Amygdala (tissue), 56 donors: ENCODE results near the gene POLR2I.

ENCODE experiments used
- DNase-seq, 56 donors: peaks; one replicate each; lab custom pipeline; 2025; lab: John Stamatoyannopoulos, UW

Gene POLR2I

DNA sequence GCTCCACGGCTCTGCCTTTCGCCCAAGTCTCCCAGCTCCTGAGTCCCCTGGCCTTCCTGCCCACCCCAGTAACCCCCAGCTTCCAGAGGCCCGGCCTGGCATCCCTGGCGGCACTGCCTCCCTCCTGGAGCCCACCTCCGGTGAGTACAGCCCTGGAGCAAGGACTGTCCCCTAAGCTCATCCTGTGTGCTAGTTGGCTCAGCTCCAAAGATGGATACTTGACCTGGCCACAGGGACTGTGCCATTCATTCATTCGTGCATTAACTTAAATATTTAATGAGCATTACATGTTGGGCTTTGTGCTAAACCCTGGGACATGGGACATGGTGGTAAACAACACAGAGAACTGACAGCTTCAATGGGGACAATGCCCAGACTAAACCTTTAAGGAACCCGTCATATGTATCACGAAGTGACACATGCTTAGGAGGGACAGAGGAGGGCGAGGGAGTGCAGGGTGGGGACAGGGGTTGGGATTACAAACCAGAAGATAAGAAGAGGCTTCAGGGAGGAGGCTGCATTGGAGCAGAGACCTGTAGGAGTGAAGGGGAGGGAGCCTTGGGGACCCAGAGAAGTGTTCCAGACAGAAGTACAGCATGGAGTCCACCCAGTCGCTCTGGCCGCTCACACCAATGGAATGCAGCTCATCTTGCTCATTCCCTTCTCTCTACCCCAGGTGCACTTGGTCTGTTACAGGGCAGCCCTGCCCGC is 10.7 kb downstream of the POLR2I start:
- no peak for DNase-seq

DNA sequence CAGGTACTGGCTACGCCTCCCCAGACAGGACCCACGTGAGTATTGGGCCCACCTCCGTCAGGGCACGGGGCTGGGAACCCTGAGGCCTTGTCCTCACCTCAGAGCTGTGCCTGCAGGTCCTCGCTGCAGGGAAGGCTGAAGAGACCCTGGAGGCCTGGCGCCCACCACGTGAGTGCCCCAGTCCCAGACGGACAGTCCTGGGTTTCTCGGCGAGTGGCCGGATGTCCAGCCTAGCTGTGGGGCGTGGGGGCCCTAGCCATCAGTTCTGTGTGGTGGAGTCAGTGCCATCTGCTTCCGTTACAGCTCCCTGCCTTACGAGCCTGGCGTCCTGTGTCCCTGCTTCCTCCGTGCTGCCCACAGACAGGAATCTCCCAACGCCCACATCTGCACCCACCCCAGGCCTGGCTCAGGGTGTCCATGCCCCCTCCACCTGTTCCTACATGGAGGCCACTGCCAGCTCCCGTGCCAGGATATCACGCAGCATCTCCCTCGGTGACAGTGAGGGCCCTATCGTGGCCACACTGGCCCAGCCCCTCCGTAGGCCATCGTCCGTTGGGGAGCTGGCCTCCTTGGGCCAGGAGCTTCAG is 11.5 kb downstream of the POLR2I start:
- DNase-seq, result no peak

DNA sequence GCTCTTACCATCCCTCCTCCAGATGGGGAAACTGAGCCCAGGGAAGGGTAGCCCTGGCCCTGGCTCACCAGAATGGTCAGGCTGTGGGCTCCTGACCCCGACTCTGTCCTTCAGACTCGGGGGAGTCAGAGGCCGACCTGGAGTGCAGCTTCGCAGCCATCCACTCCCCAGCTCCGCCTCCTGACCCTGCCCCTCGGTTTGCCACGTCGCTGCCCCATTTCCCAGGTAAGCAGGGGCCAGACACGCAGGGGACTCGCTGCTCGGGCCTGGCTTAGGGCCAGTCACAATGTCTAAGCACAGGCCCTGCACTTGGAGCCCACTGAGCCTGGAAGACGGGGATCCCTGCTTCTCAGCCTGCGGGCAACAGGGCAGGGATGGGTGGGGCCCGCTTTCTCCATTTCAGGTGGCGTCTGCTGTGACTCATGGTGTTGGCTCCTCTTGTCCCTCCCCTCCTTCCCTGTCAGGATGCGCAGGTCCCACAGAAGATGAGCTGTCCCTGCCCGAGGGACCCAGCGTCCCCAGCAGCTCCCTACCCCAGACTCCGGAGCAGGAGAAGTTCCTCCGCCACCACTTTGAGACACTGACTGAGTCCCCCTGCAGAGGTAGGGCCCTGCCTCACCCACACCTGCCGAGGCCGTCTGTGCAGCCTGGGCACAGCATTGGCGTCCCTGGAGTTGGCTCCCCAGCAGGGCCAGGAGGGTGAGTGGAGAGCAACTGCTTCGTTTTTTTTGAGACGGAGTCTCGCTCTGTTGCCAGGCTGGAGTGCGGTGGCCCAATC is 12.9 kb downstream of the POLR2I start:
- no peak for DNase-seq

DNA sequence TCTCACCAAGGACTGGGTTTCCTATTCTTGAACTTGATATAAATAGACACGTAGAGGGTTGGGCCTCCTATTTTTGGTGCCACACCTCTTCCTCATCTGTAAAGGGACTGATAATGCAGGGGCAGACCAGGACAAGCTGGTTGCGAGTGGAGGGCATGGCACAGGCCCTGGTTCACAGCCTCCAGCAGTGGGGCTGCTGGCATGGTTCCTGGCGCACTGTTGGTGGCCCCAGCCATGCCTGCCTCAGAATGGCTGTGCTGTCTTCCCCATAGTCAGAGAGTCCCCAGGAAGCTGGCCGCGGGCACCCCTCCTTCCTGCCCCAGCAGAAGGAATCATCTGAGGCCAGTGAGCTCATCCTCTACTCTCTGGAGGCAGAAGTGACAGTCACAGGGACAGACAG is 14.2 kb downstream of the POLR2I start:
- peak in 3 of 56 donors; percentile 16 to 30 (median 16) for DNase-seq

DNA sequence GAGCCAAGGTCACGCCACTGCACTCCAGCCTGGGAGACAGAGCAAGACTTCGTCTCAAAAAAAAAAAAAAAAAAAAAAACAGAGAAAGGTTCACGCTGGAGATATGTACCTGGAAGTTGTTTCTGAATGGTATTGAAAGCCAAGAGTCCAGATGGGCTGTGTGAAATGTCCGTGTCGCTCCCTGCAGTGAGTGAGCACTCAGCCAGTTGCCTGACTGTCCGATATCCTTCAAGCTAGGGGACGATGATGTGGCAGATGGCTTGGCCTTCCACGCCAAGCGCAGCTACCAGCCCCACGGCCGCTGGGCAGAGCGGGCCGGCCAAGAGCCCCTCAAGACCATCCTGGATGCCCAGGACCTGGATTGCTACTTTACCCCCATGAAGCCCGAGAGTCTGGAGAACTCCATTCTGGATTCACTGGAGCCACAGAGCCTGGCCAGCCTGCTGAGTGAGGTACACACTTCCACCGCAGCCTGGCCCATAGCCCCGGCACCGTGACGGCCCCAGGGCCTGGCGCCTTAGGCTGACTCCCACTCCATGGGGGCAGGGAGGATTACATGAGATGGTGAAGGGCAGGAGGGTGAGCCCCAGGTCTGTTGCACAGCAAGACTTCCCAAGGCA is 15.4 kb downstream of the POLR2I start:
- DNase-seq, result no peak

DNA sequence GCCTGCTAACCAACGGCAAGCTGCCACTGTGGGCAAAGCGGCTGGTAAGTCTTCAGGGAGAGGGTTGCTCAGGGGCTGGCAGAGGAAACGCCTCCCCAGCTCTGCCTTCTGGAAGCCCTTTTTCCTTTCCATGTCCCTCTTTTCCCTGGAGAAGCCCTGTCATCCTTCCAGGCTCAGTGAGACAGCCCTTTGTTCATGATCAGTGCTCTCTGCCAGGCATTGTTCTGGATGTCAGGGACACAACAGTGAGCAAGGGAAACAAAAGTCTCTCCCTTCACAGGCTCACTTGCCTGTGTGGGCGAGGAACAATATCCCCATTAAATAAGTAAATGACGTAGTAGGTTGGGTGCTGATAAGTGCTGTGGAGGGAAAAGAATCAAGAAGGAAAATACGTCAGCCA is 17.6 kb downstream of the POLR2I start:
- DNase-seq, result peak in 50 of 56 donors; percentile 12 to 93 (median 76)

DNA sequence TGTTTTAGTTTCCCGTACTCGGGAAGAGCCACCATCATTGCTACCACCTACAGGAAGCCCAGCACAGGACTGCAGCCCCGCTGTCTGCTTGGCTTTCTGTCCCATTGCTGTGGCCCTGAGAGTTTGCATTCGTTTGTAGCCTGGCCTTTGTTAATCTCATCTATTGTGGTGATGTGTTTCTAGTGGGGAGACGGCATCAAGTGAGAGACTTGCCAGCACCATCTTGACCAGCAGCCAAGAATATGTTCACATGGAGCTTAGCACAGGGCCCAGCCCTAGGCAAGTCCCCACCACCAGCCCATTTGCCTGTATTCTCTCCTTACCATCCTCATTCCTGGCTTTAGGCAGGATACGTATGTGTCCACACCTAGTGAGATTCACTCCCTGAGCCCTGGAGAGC is 21.0 kb downstream of the POLR2I start:
- DNase-seq, result peak in 25 of 56 donors; percentile 11 to 68 (median 31)

DNA sequence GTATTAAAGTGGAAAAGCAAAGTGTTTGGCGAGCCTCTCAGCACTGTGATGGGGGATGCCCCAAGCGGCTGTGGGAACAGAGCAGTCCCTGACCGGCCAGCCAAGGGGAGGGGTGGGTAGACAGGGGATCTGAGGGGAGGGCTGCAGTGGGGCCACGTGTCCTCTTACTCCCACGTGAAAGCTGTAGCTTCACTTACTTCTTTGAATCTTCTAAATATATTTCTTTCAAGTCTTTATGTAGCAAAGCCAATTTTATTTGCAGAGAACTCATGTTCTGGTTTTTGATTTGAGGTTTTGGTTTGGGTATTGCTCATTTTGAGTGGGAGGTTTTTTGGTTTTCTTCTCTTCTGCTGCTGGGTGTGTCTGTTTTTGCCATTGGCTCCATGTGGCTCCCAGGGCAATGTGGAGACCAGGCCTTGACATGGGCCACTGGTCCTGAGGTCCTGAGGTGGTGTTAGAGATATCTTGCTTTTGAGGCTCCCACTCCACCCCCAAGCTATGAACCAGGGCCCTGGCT is 21.5 kb downstream of the POLR2I start:
- DNase-seq, result peak in 4 of 56 donors; percentile 5 to 31 (median 24)

DNA sequence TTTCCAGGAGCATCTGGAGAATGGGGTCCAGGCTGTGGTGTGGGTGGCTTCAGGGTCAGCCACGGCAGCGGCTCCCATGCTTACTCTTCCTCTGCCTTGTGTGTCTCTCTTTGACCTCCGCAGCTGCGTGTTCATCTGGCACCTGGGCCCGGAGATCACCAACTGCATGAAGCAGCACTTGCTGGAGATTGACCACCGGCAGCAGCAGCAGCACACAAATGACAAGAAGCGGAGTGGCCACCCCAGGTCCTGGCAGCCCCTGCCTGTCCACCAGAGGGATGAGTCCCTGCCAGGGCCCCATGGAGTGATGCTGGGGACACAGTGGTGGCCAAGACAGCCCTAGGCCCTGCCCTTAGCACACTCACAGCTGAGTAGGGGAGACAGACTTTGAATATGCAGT is 22.1 kb downstream of the POLR2I start:
- DNase-seq, result no peak

DNA sequence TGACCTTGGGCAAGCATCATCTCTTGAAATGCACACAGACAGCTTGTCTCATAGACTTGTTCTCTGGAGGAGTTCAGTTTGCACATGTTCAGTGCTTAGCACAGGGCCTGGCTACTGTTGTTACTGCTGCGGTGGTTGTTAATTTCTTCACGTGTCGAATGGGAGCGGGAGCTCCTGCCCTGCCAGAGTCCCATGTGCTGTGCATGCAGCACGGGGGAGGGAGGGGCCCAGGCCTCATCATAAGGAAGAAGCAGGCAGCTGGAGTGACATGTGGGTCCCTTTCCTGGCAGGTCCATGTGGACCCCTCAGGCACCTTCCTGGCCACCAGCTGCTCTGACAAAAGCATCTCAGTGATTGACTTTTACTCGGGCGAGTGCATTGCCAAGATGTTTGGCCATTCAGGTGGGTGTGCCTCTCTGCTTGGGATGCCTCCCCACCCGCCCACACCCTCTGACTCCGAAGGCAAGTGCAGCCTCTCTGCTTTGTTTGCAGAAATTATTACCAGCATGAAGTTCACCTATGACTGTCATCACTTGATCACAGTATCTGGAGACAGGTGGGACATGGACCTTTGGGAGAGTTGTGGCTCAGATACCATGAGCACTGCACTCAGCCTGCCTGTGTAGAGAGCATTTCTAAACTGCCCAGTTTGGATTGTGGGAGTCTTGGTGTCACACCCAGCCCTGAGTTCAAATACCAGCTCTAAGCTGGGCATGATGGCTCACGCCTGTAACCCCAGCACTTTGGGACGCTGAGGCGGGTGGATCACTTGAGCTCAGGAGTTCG is 23.6 kb downstream of the POLR2I start:
- peak in 1 of 56 donors; percentile 8 for DNase-seq

DNA sequence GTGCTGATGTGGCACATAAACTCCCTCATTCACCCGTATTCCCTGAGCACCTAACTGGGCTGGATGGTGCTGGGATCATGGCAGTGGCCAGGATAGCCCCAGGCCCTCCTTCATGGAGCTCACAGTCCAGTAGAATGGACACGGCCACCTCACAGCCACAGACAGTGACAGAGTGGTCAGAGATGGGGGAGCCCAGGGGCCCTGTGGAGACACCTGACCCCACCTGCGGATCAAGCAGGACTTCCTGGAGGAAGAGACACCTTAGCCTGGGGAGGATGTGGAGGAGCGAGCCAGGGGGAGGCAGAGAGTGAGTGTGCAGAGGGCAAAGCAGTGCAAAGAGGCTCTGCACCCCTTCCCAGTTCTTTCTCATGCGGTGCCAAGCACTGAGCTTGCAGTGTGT is 24.8 kb downstream of the POLR2I start:
- DNase-seq, result no peak

DNA sequence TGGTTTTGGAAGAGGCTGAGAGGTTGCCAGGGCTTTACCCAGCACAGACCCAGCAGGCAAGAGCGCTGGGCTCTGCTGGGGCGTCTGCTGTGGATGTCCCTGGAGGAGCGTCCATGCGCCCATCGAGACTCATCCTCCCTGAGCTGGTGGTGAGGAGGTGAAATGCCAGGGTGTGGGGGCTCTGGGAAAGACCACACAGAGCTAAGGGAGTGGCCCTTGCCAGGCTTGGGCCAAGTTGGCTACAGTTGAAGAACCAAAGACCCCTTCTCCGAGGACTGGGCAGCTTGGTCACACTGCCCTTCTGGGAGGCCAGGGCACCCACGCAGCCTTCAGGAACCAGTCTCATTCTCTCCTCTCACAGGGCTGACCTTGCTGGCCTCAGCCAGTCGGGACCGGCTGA is 28.3 kb downstream of the POLR2I start:
- no peak for DNase-seq

DNA sequence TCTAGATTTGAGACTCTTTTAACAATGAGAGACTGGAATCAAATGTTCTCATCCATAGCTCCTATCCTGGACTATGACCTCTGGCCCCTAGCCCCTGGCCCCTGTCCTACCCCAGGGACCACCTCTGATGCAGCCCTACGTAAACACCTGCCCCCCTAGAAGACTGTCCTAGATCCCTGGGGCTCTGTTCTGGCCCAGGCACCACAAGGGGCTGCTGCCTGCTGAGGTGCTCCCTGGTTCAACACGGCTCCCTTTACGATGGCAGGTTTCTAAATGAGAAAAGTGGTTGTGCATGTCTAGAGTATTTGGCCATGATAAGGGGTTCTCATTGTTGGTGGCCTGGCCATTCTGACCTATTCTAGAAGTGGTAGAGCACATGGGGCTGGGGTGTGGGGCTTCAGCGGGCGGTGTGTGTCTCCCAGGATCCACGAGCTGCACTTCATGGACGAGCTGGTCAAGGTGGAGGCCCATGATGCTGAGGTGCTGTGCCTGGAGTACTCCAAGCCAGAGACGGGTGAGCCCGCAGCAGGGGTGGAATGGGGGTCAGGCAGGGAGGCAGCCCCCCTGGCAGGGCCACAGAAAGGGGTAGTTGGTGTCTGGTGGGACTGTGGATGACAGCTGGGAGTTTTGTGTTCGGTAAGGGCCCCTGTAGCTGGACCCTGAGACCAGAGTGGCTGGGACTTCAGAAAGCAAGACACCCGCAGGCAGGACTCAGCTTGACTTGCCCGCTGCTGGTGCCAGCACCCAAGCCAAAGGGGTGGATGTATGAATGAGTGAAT is 30.3 kb downstream of the POLR2I start:
- DNase-seq, result no peak

DNA sequence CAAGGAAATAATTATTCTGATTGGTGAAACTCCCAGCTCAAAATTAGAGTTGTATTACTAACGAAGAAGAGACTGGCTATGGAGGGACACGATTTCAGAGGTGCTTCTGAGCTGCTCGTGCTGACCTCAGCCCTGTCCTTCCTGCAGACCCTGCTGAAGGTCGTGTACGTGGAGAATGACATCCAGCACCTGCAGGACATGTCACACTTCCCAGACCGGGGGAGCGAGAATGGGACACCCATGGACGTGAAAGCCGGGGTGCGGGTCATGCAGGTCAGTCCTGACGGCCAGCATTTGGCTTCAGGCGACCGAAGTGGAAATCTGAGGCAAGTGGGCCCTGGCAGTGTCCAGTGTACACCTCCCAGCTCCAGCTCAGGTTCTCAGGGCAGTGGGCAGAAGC is 31.8 kb downstream of the POLR2I start:
- no peak for DNase-seq

DNA sequence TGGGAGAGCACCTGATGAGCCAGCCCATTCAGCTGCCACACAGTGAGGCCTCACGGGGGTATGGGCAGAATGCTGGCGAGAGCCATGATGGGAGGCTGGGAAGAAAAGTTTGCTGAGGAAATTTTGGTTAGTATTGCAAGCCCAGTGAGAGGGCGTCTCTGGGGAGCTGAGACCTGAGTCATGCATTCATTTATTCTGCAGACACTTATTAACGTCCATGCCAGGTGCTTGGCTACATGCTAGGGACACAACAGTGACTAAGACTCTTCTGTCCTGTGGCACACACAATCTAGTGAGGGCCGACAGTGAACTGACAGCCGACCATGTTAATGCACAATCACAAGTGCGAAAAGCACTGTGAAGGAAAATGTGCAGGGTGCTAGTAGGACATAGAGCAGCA is 32.8 kb downstream of the POLR2I start:
- no peak for DNase-seq

DNA sequence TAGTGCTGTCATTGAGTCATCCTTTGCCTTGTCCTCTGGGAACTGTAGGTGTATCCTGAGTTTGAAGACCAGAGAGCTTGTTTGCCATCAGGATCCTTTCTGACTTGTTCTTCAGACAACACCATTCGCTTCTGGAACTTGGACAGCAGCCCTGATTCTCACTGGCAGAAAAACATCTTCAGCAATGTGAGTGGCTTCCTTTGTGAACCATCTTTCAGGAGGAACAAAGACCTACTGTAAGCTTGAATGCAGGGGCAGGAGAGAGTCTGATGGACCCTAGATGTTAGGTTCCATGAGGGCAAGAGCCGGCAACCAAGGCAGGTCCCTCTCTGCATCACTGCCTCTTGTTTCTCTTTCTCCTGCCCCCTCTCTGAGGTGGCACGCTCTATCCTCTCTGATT is 33.3 kb downstream of the POLR2I start:
- DNase-seq, result peak in 42 of 56 donors; percentile 12 to 85 (median 43)

DNA sequence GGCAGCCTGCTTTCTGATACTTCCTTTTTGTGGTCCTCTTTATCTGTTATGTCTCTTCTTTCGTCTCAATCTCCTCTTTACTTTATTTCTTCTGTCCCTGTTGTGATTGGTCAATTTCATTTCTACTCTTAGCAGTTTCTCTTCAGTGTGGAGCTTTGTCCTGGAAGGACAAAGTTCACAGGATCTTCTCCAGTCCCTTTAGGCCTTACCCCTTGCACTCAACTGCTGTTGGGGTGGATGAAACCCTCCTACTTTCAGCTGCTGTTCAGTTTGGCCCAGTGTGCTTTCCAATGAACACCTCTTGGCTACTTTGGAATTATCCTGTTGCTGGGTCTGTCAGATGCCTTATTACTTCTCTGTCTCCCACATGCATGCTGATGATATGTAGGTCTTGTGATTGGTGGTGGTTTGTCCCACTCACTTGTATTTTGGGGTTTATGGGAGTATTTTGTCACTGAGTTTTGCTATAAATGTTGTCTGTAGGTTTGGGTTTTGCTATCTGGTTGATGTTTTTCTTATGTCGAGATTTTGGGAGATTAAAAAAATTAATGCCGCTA is 35.2 kb downstream of the POLR2I start:
- no peak for DNase-seq

DNA sequence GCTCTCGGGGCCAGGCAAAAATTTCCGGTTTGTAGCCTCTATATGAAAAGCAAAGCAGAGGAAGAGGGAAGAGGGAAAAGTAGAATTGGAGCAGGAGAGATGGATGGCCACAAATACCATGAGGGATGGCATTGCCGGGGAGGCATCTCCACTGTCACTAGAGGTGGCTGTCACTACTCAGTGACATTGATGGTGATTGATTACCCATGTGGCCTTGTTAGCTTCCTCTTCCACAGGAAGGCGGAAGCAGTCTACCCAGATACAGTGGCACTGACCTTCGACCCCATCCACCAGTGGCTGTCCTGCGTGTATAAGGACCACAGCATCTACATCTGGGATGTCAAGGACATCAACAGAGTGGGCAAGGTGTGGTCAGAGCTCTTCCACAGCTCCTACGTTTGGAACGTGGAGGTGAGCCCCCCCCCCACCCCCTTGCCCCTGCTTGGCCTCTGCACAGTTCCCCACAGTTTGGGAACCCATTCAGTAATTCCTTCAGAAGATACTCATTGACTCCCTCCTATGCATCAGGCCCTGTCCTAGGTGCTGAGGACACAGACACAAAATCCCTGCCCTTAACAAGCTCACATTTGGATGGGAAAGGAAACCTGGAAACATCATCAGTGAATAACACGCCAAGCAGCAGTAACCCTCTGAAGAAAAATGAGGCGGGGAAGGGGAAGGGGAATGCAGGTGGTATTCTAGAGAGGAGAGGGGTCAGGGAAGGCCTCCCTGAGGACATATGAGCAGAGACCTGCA is 41.4 kb downstream of the POLR2I start:
- DNase-seq, result no peak
